SU-DHL-6 (cell line): ENCODE measurements around the gene GALR1.

Experiments
- EZH2phosphoT487 ChIP-seq: fragments of 200-600 bp; sonication (generic), shearing (Covaris generic); conservative IDR thresholded peaks from 2 replicates; pipeline ENCODE4 v1.6.1; 2018; ENCODE audit warnings: mild to moderate bottlenecking, antibody characterized with exemption, low read length, moderate library complexity, mixed read lengths
- TF ChIP-seq, protein P1 (sequence below): fragments of 200-600 bp; sonication (generic); IDR thresholded peaks from one replicate; pipeline ENCODE4 v1.5.1; 2017; ENCODE audit warnings: antibody characterized with exemption, mild to moderate bottlenecking, low read length, moderate library complexity; ENCODE audit not compliant: insufficient read depth, poor library complexity, severe bottlenecking

DNA sequence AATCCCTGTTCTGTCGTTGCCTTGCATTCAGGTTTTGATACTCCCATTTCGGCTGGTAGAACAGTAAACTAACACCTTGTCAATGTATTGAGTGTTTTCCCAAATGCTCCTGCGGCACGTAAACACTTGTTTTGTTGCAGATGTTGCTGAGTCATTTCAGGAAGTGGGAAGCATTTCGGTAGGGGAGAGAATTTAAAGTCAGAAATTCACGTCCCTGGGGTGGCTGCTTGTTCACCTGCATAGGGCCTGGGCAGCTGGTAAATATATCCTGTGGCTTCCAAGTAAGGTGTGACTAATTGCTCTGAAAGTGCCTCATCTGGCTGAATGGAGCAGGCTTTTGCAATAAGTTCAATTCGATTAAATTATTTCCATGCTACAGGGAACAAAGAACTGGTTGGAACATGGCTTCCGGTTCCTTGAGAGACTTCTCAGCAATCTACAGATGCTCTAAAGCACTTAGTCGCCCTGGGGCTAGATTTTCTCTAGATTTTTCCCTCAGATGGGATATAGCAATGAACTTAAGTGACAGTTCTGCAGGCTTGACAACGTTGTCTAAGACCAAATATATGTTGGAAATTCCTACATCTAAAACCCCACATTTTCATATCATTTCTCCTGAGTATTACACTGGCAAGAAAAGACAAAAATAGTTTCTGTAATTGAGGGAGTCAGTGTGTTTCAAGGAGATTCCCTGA is 5.2 kb downstream of the GALR1 start:
- TF ChIP-seq, protein P1, sequence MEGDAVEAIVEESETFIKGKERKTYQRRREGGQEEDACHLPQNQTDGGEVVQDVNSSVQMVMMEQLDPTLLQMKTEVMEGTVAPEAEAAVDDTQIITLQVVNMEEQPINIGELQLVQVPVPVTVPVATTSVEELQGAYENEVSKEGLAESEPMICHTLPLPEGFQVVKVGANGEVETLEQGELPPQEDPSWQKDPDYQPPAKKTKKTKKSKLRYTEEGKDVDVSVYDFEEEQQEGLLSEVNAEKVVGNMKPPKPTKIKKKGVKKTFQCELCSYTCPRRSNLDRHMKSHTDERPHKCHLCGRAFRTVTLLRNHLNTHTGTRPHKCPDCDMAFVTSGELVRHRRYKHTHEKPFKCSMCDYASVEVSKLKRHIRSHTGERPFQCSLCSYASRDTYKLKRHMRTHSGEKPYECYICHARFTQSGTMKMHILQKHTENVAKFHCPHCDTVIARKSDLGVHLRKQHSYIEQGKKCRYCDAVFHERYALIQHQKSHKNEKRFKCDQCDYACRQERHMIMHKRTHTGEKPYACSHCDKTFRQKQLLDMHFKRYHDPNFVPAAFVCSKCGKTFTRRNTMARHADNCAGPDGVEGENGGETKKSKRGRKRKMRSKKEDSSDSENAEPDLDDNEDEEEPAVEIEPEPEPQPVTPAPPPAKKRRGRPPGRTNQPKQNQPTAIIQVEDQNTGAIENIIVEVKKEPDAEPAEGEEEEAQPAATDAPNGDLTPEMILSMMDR: no peak
- TF ChIP-seq EZH2phosphoT487: no peak
